B cell (primary cell): Measurements from ENCODE around the gene LIN9. TPM values are rescaled to one million over a fixed set of nuclear protein-coding genes. Genes with fewer than 3 reads are reported as not detected.
A peak's percentile ranks its signal among the peaks of the same experiment; 100 is the strongest.

Experiments
- ATAC-seq: fragments of 200-7000 bp; cut with Tn5 transposase; one replicate; pipeline ENCODE4 v1.10.0; 2021; ENCODE audit warnings: low read depth, mild to moderate bottlenecking, moderate number of reproducible peaks, moderate library complexity
- CTCF ChIA-PET: fragments of 350-600 bp; sonication (Branson Sonifier 250); formaldehyde crosslinking; loops from one replicate; lab custom pipeline; 2021; ENCODE audit warnings: antibody characterized with exemption, inconsistent platforms; lab: Charles Lee
- POLR2A ChIA-PET: fragments of 350-600 bp; sonication (Branson Sonifier 250); formaldehyde crosslinking; loops from one replicate; lab custom pipeline; 2021; ENCODE audit warnings: antibody characterized with exemption; lab: Charles Lee
- DNase-seq: peaks from one replicate; pipeline ENCODE4 v3.0.0; 2013
- H2AFZ ChIP-seq: 2 replicates; pipeline ENCODE4 v1.6.1; 2012; ENCODE audit warnings: mild to moderate bottlenecking, low read depth, low read length; ENCODE audit not compliant: insufficient read depth, poor library complexity, severe bottlenecking
- H3K27ac ChIP-seq, 2 donors: 1 replicate in 1 of 2; 2 replicates in 1 of 2; pipeline ENCODE4 v1.5.1; 2012 to 2013; ENCODE audit warnings: low read length in 2 of 2, mild to moderate bottlenecking in 2 of 2, moderate library complexity in 1 of 2
- H3K27me3 ChIP-seq, 4 experiments: fragments of 200-600 bp in 1 of 4; sonication (generic) in 1 of 4; replicated peaks in 1 of 4; 1 replicate in 2 of 4; 2 replicates in 2 of 4; pipeline versions ENCODE4 v1.6.1 to v1.7.0; 2013 to 2016; ENCODE audit warnings: low read length in 3 of 4, mild to moderate bottlenecking in 2 of 4, mixed read lengths in 1 of 4, moderate library complexity in 1 of 4; ENCODE audit not compliant: insufficient read depth in 4 of 4, control insufficient read depth in 3 of 4; ENCODE audit errors: control extremely low read depth in 1 of 4
- H3K36me3 ChIP-seq, 2 experiments: replicated peaks in 1 of 2; 1 replicate in 1 of 2; 2 replicates in 1 of 2; pipeline versions ENCODE4 v1.6.1 to v1.7.1; 2013; ENCODE audit warnings: low read length in 1 of 2; ENCODE audit not compliant: insufficient read depth in 2 of 2, control insufficient read depth in 1 of 2; ENCODE audit errors: control extremely low read depth in 1 of 2, extremely low read depth in 1 of 2
- H3K4me1 ChIP-seq, 2 donors: fragments of 200-600 bp in 1 of 2; sonication (generic) in 1 of 2; 1 replicate in 1 of 2; 2 replicates in 1 of 2; pipeline versions ENCODE4 v1.5.1 to v1.6.1; 2013 to 2017; ENCODE audit warnings: low read length in 2 of 2; ENCODE audit not compliant: control insufficient read depth in 2 of 2, insufficient read depth in 2 of 2
- H3K4me2 ChIP-seq: replicated peaks from 2 replicates; pipeline ENCODE3; 2012; ENCODE audit warnings: mild to moderate bottlenecking, low read depth, low read length; ENCODE audit not compliant: poor library complexity, severe bottlenecking
- H3K4me3 ChIP-seq, 5 experiments: fragments of 200-600 bp in 1 of 5; sonication (generic) in 1 of 5; 1 replicate in 3 of 5; 2 replicates in 2 of 5; pipeline versions ENCODE4 v1.5.1 to v1.7.0; 2011 to 2016; ENCODE audit warnings: low read length in 4 of 5, mild to moderate bottlenecking in 4 of 5, low read depth in 2 of 5, control low read depth in 1 of 5, moderate library complexity in 1 of 5; ENCODE audit not compliant: insufficient read depth in 1 of 5; ENCODE audit errors: control extremely low read depth in 1 of 5, extremely low read depth in 1 of 5
- H3K79me2 ChIP-seq: fragments of 200-600 bp; sonication (generic); one replicate; pipeline ENCODE4 v1.6.0; 2016; ENCODE audit warnings: low read length; ENCODE audit not compliant: control insufficient read depth, insufficient read depth
- H3K9ac ChIP-seq: fragments of 200-600 bp; sonication (generic); 2 replicates; pipeline ENCODE4 v1.6.1; 2017; ENCODE audit warnings: mild to moderate bottlenecking, low read length, moderate library complexity
- H3K9me3 ChIP-seq, 3 donors: one replicate each; pipeline versions ENCODE4 v1.6.1 to v1.7.1; 2013; ENCODE audit warnings: low read length in 2 of 3; ENCODE audit not compliant: control insufficient read depth in 2 of 3, insufficient read depth in 1 of 3; ENCODE audit errors: control extremely low read depth in 1 of 3
- H4K20me1 ChIP-seq: 2 replicates; pipeline ENCODE4 v1.6.0; 2012; ENCODE audit warnings: mild to moderate bottlenecking, low read length; ENCODE audit not compliant: insufficient read depth, control insufficient read depth, poor library complexity, severe bottlenecking
- H3K27ac Mint-ChIP-seq: one replicate; pipeline ENCODE4 v1.8.0; 2021; ENCODE audit warnings: mixed read lengths
- H3K27me3 Mint-ChIP-seq: one replicate; pipeline ENCODE4 v1.8.0; 2021; ENCODE audit warnings: mixed read lengths
- H3K4me1 Mint-ChIP-seq: one replicate; pipeline ENCODE4 v1.8.0; 2021; ENCODE audit warnings: mixed read lengths
- H3K4me3 Mint-ChIP-seq: one replicate; pipeline ENCODE4 v1.8.0; 2021; ENCODE audit warnings: mixed read lengths
- H3K9me3 Mint-ChIP-seq: one replicate; pipeline ENCODE4 v1.8.0; 2022; ENCODE audit warnings: mixed read lengths; ENCODE audit not compliant: insufficient read depth
- CTCF ChIP-seq: fragments of 200-600 bp; IDR thresholded peaks from one replicate; pipeline ENCODE4 v1.8.0; 2022; ENCODE audit warnings: antibody characterized with exemption, mild to moderate bottlenecking
- EZH2 ChIP-seq: IDR thresholded peaks from 2 replicates; pipeline ENCODE4 v1.6.1; 2012; ENCODE audit warnings: borderline replicate concordance, low read depth, mild to moderate bottlenecking, moderate library complexity, low read length; ENCODE audit not compliant: insufficient read depth, poor library complexity, severe bottlenecking
- WGBS: methylation state at CpG from one replicate; pipeline ENCODE4 v1.1.5; 2013; ENCODE audit warnings: missing lambda C conversion rate; ENCODE audit not compliant: insufficient coverage; 5-methylcytosine and 5-hydroxymethylcytosine counted together
- intact Hi-C: fragments of 100-400 bp; cut with micrococcal nuclease; formaldehyde crosslinking; loops from one replicate; pipeline ENCODE4 v1.10.0; 2022
- polyA plus RNA-seq: library from polyadenylated mRNA; depleted of rRNA; stranded (reverse); fragments of >200 nt; gene quantifications from 2 replicates; pipeline ENCODE4 v1.2.3, GENCODE V29; 2012
- total RNA-seq, 2 donors: library from RNA; stranded (reverse); fragments of 120-200 nt in 1 of 2; gene quantifications; 1 replicate in 1 of 2; 2 replicates in 1 of 2; pipeline versions ENCODE4 v1.2.3 to v1.2.4, GENCODE V29; 2013 to 2022

LIN9 gene
- total and polyA plus RNA-seq, 2 donors (not counting 1 experiment from before 2014, with no cell fraction given): 1.7 to 6.7 TPM

- peak overlapping the region; percentile 52 for H2AFZ ChIP-seq
- no peaks in the 10 kb centered on the region for H3K27me3 ChIP-seq
- TF ChIP-seq CTCF (peak; percentile 55), EZH2 (no peak)
- POLR2A ChIA-PET: interaction anchor here (0.6 to 2.2 kb wide), 9 partner anchors 49 to 480 kb away, joined by 3 to 11 read pairs (median 6); no protein-coding TSS in a partner anchor
- Mint-ChIP-seq H3K27ac (peak overlapping the region; percentile 86), H3K9me3 (no peaks in the 10 kb centered on the region), H3K27me3 (no peaks in the 10 kb centered on the region), H3K4me1 (peaks cover 67% of the 10 kb centered on the region), H3K4me3 (peak overlapping the region; percentile 75)
- peaks cover 0 to 2% (median 1%) of the 10 kb centered on the region in 3 donors for H3K9me3 ChIP-seq
- H3K9ac ChIP-seq: peak overlapping the region; percentile 19
- peaks cover 2 to 12% of the 10 kb centered on the region in 2 experiments for H3K36me3 ChIP-seq
- WGBS: 72% methylated on average over 6 of the region's 14 CpGs
- CTCF ChIA-PET: interaction anchor here (0.7 to 6.4 kb wide), 14 partner anchors 8 to 697 kb away, joined by 3 to 116 read pairs (median 5); no protein-coding TSS in a partner anchor
- ATAC-seq: peak; percentile 37
- peaks cover 100% of the 10 kb centered on the region for H3K79me2 ChIP-seq
- peaks cover 35% of the 10 kb centered on the region for H4K20me1 ChIP-seq
- H3K27ac ChIP-seq: peak overlapping the region; percentile 41 to 80
- peak overlapping the region in 3 of 5 experiments; percentile 4 to 21 (median 21) for H3K4me3 ChIP-seq
- intact Hi-C loops: loop anchor here (2.0 to 5.0 kb wide), 2 partner anchors 15 to 35 kb away; no protein-coding TSS in a partner anchor
- H3K4me1 ChIP-seq: peaks cover 48 to 53% of the 10 kb centered on the region in 2 donors
- peak overlapping the region; percentile 59 for H3K4me2 ChIP-seq
- DNase-seq: peak; percentile 69
Measured at GRCh38 chr1:226181996-226182714, 126.8 kb downstream of the LIN9 start.

Other genes starting within 250 kb of the LIN9 start
- 519 and 561 TPM in 2 replicates for gene H3-3A, start 246.4 kb downstream of the LIN9 start, total RNA-seq
- 306 and 349 TPM in 2 replicates for gene H3-3A, start 246.4 kb downstream of the LIN9 start, polyA plus RNA-seq
- 60.6 and 73.9 TPM in 2 replicates for gene ACBD3, start 122.4 kb downstream of the LIN9 start, total RNA-seq
- gene ACBD3, start 122.4 kb downstream of the LIN9 start, polyA plus RNA-seq: 16.2 and 25.3 TPM in 2 replicates
- 0.68 and 1.7 TPM in 2 replicates for gene MIXL1, start 85.5 kb downstream of the LIN9 start, total RNA-seq
- 0.49 and 0.84 TPM in 2 replicates for gene MIXL1, start 85.5 kb downstream of the LIN9 start, polyA plus RNA-seq
- 180 and 187 TPM in 2 replicates for gene PARP1, start 98.9 kb upstream of the LIN9 start, total RNA-seq
- gene PARP1, start 98.9 kb upstream of the LIN9 start, polyA plus RNA-seq: 116 and 118 TPM in 2 replicates
- 0.69 and 1.1 TPM in 2 replicates for gene STUM, start 239.6 kb upstream of the LIN9 start, total RNA-seq
- gene STUM, start 239.6 kb upstream of the LIN9 start, polyA plus RNA-seq: 0.06 and 0.12 TPM in 2 replicates